GM12891 (cell line): ENCODE data around the gene TGFBR2.

Source experiments
- DNase-seq: peaks from one replicate; pipeline ENCODE4 v3.0.0; 2011; ENCODE audit warnings: low spot score; ENCODE audit not compliant: insufficient read length
- FAIRE-seq: peaks from 2 replicates; lab custom pipeline; 2011; peaks lifted over from hg19 to GRCh38; lab: Jason Lieb, UNC
- PAX5 ChIP-seq: IDR thresholded peaks from 2 replicates; pipeline ENCODE4 v1.6.1; 2011; ENCODE audit warnings: low read length, moderate library complexity, mild to moderate bottlenecking; ENCODE audit not compliant: insufficient read depth, severe bottlenecking
- POLR2A ChIP-seq: IDR thresholded peaks from 2 replicates; pipeline ENCODE4 v1.6.1; 2011; ENCODE audit warnings: low read depth, low read length, control low read depth
- POLR2AphosphoS5 ChIP-seq: IDR thresholded peaks from 2 replicates; pipeline ENCODE4 v1.6.1; 2011; ENCODE audit warnings: low read depth, low read length, control low read depth
- POU2F2 ChIP-seq: IDR thresholded peaks from 2 replicates; pipeline ENCODE4 v1.6.1; 2011; ENCODE audit warnings: low read depth, mild to moderate bottlenecking, control low read depth, low read length, moderate library complexity
- SPI1 ChIP-seq: IDR thresholded peaks from 2 replicates; pipeline ENCODE4 v1.6.1; 2011; ENCODE audit warnings: low read depth, low read length, control low read depth
- TAF1 ChIP-seq: IDR thresholded peaks from 2 replicates; pipeline ENCODE4 v1.6.1; 2011; ENCODE audit warnings: low read depth, low read length, control low read depth

TGFBR2 gene

GRCh38 chr3:30696403-30696819 is 90.0 kb downstream of the TGFBR2 start:
- no peak for DNase-seq
- FAIRE-seq = no peak
- no peak for TF ChIP-seq POLR2AphosphoS5
- TF ChIP-seq PAX5 = no peak
- no peak for TF ChIP-seq TAF1
- TF ChIP-seq SPI1 = no peak
- no peak for TF ChIP-seq POU2F2

GRCh38 chr3:30696896-30697295 is 90.5 kb downstream of the TGFBR2 start:
- no peak for FAIRE-seq
- DNase-seq = no peak
- TF ChIP-seq POLR2AphosphoS5 (no peak), SPI1 (no peak), TAF1 (no peak), PAX5 (no peak), POLR2A (no peak), POU2F2 (no peak)

GRCh38 chr3:30698549-30698948 is 92.1 kb downstream of the TGFBR2 start:
- DNase-seq (no peak), FAIRE-seq (no peak)
- TF ChIP-seq TAF1 = no peak
- no peak for TF ChIP-seq SPI1
- no peak for TF ChIP-seq PAX5
- TF ChIP-seq POU2F2 = no peak
- TF ChIP-seq POLR2AphosphoS5 = no peak
- no peak for TF ChIP-seq POLR2A

GRCh38 chr3:30699927-30700326 is 93.5 kb downstream of the TGFBR2 start:
- FAIRE-seq (no peak), DNase-seq (no peak)
- no peak for TF ChIP-seq POLR2A
- TF ChIP-seq POLR2AphosphoS5 = no peak
- TF ChIP-seq SPI1 = no peak
- TF ChIP-seq POU2F2 = no peak
- TF ChIP-seq TAF1 = no peak
- TF ChIP-seq PAX5 = no peak

- FAIRE-seq (no peak), DNase-seq (no peak)
- no peak for TF ChIP-seq POLR2A
- no peak for TF ChIP-seq SPI1
- no peak for TF ChIP-seq TAF1
- TF ChIP-seq PAX5 = no peak
- TF ChIP-seq POLR2AphosphoS5 = no peak
- TF ChIP-seq POU2F2 = no peak
These were observed 94.4 kb downstream of the TGFBR2 start for GRCh38 chr3:30700702-30701321.

- no peak for FAIRE-seq
- DNase-seq = no peak
- TF ChIP-seq POLR2AphosphoS5 (no peak), POLR2A (no peak), PAX5 (no peak), TAF1 (no peak), POU2F2 (no peak), SPI1 (no peak)
These were observed 95.8 kb downstream of the TGFBR2 start for GRCh38 chr3:30702038-30702827.

GRCh38 chr3:30702828-30703397 is 96.5 kb downstream of the TGFBR2 start:
- TF ChIP-seq POLR2AphosphoS5 = no peak
- TF ChIP-seq POLR2A = no peak
- TF ChIP-seq PAX5 = no peak
- no peak for TF ChIP-seq POU2F2
- no peak for TF ChIP-seq SPI1
- no peak for TF ChIP-seq TAF1
- no peak for FAIRE-seq
- DNase-seq = no peak

GRCh38 chr3:30704931-30705890 is 98.8 kb downstream of the TGFBR2 start:
- TF ChIP-seq POLR2AphosphoS5 = no peak
- no peak for TF ChIP-seq TAF1
- TF ChIP-seq POLR2A = no peak
- no peak for TF ChIP-seq POU2F2
- TF ChIP-seq PAX5 = no peak
- no peak for TF ChIP-seq SPI1
- FAIRE-seq = no peak
- no peak for DNase-seq

GRCh38 chr3:30707825-30708224 is 101.4 kb downstream of the TGFBR2 start:
- no peak for FAIRE-seq
- DNase-seq = no peak
- no peak for TF ChIP-seq PAX5
- TF ChIP-seq SPI1 = no peak
- TF ChIP-seq POU2F2 = no peak
- TF ChIP-seq POLR2AphosphoS5 = no peak
- no peak for TF ChIP-seq POLR2A
- no peak for TF ChIP-seq TAF1
